Effector memory CD4-positive, alpha-beta T cell (primary cell): ENCODE data around the gene ALDH3A1.

Experiments used
- DNase-seq, 3 donors: peaks; one replicate each; pipeline ENCODE4 v3.0.0-alpha.2; 2020
- H3K27ac ChIP-seq: 2 replicates; pipeline ENCODE4 v1.7.0; 2013; ENCODE audit warnings: mild to moderate bottlenecking, low read length, moderate library complexity; ENCODE audit not compliant: insufficient read depth, poor library complexity, severe bottlenecking
- H3K27me3 ChIP-seq: replicated peaks from 2 replicates; pipeline ENCODE4 v1.7.0; 2013; ENCODE audit warnings: mild to moderate bottlenecking, low read length; ENCODE audit not compliant: insufficient read depth, control insufficient read depth, poor library complexity, severe bottlenecking
- H3K36me3 ChIP-seq: 2 replicates; pipeline ENCODE4 v1.7.0; 2013; ENCODE audit warnings: mild to moderate bottlenecking, low read length, moderate library complexity; ENCODE audit not compliant: control insufficient read depth, insufficient read depth
- H3K4me1 ChIP-seq: 2 replicates; pipeline ENCODE4 v1.7.0; 2013; ENCODE audit warnings: low read length, mild to moderate bottlenecking; ENCODE audit not compliant: control insufficient read depth, insufficient read depth, poor library complexity, severe bottlenecking
- H3K4me3 ChIP-seq: 2 replicates; pipeline ENCODE4 v1.7.0; 2013; ENCODE audit warnings: low read length, low read depth, mild to moderate bottlenecking; ENCODE audit not compliant: insufficient read depth, poor library complexity, severe bottlenecking
- H3K9me3 ChIP-seq: 2 replicates; pipeline ENCODE4 v1.7.0; 2013; ENCODE audit warnings: mild to moderate bottlenecking, low read length, moderate library complexity; ENCODE audit not compliant: control insufficient read depth
- total RNA-seq, 3 donors: gene quantifications; one replicate each; lab custom pipeline; 2026; lab: John Stamatoyannopoulos, UW

Gene ALDH3A1
- total RNA-seq = 0 to 0.09 (median 0) reads per million in 3 donors

DNA sequence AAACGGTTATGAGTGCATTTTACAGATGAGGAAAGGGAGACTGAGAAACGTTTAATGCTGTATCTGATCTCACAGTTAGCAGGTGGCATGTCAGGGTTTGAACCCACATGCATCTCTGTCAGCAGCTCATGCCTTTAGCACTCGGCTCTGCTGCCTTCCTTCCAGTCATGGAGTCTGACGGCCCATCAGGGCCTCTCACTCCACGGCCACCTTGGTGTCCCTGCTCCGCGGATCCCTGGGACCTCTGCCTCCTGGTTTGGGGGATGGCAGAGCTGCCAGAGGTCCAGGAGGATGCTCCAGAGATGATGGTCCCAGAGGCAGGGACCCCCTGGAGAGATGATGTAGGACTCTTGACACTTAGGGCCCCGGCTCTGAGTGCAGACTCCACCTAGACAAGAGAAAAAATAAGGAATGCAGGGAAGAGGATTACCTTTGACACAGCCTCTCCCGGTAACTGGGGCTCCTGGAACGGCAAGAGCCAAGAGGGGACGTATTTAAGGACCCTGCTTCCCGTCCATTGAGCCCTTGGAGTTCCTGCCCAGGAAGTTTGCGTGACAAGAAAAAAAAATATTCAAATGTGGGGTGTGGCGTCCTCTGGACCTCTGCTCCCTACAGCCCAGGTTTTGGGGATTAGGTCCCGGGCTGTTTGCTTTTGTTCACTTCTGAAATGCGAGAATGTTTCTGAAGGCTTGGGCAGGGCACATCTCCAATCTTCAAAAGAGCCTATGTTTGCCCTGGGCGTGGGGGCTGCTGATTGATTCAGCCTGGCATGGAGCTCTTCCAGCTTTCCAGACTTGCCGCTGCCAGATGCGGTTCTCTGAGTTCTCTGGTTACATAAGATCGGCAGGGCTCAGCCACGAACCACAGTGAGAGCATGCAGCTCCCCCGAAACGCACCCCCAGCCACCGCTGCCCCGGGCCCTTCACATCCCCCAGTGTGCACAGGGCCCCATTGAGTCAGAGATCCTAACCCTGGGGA is at the start of gene ALDH3A1:
TSS of gene ALDH3A1 (minus strand) at position 470 of the 978 bp plus-strand sequence. CDS start 3,169 bp downstream, outside the sequence.
- Histone ChIP-seq H3K9me3 (no peaks in the 10 kb centered on the region), H3K27ac (no peak within 1 kb of the TSS), H3K36me3 (no peaks in the 10 kb centered on the region), H3K4me1 (peaks cover 6% of the 10 kb centered on the region), H3K27me3 (no peaks in the 10 kb centered on the region), H3K4me3 (no peak within 1 kb of the TSS)
- DNase-seq = no peak

- H3K4me3 ChIP-seq = no peak overlapping the region
- H3K27me3 ChIP-seq = no peaks in the 10 kb centered on the region
- no peaks in the 10 kb centered on the region for H3K9me3 ChIP-seq
- DNase-seq = no peak
- H3K27ac ChIP-seq = no peak overlapping the region
- H3K36me3 ChIP-seq = peaks cover 47% of the 10 kb centered on the region
- H3K4me1 ChIP-seq = peaks cover 3% of the 10 kb centered on the region
Observed at GRCh38 chr17:19796457-19796856, 48.4 kb upstream of the ALDH3A1 start.

- H3K9me3 ChIP-seq = no peaks in the 10 kb centered on the region
Observed at GRCh38 chr17:19791918-19792550, 43.9 kb upstream of the ALDH3A1 start.

GRCh38 chr17:19787733-19788357 is 39.7 kb upstream of the ALDH3A1 start:
- no peak for DNase-seq
- Histone ChIP-seq H3K4me1 (no peaks in the 10 kb centered on the region), H3K27ac (no peak overlapping the region), H3K27me3 (no peaks in the 10 kb centered on the region), H3K36me3 (peaks cover 13% of the 10 kb centered on the region), H3K4me3 (no peak overlapping the region), H3K9me3 (no peaks in the 10 kb centered on the region)

More at GRCh38 chr17:19791918-19792550, 43.9 kb upstream of the ALDH3A1 start:
- Histone ChIP-seq H3K36me3 (peaks cover 40% of the 10 kb centered on the region), H3K4me1 (no peaks in the 10 kb centered on the region), H3K4me3 (no peak overlapping the region), H3K27me3 (no peaks in the 10 kb centered on the region), H3K27ac (no peak overlapping the region)
- no peak for DNase-seq

GRCh38 chr17:19785854-19786253 is 37.8 kb upstream of the ALDH3A1 start:
- Histone ChIP-seq H3K4me3 (no peak overlapping the region), H3K27me3 (no peaks in the 10 kb centered on the region), H3K9me3 (no peaks in the 10 kb centered on the region), H3K4me1 (no peaks in the 10 kb centered on the region), H3K27ac (no peak overlapping the region), H3K36me3 (peaks cover 13% of the 10 kb centered on the region)
- DNase-seq = no peak

GRCh38 chr17:19781488-19782458 is 33.7 kb upstream of the ALDH3A1 start:
- Histone ChIP-seq H3K27ac (no peak overlapping the region), H3K4me3 (no peak overlapping the region), H3K4me1 (no peaks in the 10 kb centered on the region), H3K36me3 (peaks cover 9% of the 10 kb centered on the region), H3K9me3 (no peaks in the 10 kb centered on the region), H3K27me3 (no peaks in the 10 kb centered on the region)
- DNase-seq = no peak

DNA sequence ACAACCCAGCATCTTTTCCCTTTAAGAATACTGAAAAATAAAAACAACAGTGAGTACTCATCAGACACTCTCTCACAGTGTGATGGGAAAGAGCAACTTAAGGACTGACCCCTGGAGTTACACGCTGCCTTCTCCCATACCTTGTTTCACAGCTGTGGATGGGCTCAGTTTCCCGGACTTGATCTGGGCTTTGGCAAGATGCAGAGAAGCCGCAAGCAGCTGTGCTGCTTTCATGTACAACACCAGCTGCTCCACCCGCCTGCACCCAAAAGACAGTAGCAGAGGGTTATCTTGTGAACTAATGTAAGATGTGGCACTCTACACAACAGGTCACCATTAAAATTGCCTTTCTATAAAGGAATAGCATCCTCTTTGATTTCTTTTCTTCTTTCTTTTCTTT is 32.7 kb upstream of the ALDH3A1 start:
- Histone ChIP-seq H3K9me3 (no peaks in the 10 kb centered on the region), H3K4me1 (no peaks in the 10 kb centered on the region), H3K36me3 (peaks cover 17% of the 10 kb centered on the region), H3K4me3 (no peak overlapping the region), H3K27ac (no peak overlapping the region), H3K27me3 (no peaks in the 10 kb centered on the region)
- DNase-seq = no peak

GRCh38 chr17:19773534-19773933 is 25.4 kb upstream of the ALDH3A1 start:
- Histone ChIP-seq H3K9me3 (no peaks in the 10 kb centered on the region), H3K27ac (no peak overlapping the region), H3K36me3 (peaks cover 12% of the 10 kb centered on the region), H3K4me1 (peaks cover 33% of the 10 kb centered on the region), H3K27me3 (no peaks in the 10 kb centered on the region), H3K4me3 (no peak overlapping the region)
- DNase-seq = no peak

DNA sequence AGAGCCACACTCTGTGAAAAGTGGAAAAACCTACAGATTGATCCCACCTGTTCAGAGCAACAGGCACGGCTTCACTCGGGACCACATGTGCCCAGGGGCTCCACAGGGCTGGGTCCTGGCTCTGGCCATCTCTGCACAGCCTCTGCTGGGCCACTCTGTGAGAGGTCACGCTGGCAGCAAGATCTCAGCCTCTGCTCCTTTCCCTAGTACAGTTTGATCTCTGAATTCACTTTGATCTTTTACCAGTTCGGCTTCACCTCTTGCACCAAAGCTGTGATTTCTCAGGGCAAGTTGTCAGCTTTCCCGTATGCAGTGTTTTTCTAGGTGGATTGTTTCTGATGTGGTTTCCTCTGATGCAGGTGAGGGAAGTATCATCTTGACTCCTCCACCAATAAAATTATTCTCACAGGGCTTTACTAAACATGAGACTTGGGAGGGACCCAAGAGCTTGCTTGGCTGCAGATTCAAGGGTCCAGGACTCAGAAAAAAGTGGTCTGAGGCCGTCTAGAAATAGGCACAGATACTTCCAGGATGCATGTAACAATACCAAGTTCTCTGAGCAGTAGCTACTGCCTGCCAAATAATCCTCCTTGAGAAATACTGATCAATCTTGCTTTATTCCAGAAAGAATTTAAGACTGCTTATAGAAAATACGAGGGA is 24.0 kb upstream of the ALDH3A1 start:
- no peaks in the 10 kb centered on the region for H3K27me3 ChIP-seq
- H3K9me3 ChIP-seq = no peaks in the 10 kb centered on the region
- peaks cover 41% of the 10 kb centered on the region for H3K4me1 ChIP-seq
- H3K36me3 ChIP-seq = peaks cover 11% of the 10 kb centered on the region
- DNase-seq = no peak
- no peak overlapping the region for H3K4me3 ChIP-seq
- peak overlapping the region; percentile 45 for H3K27ac ChIP-seq
